HG02870 (cell line): Measurements from ENCODE around the gene NBPF6.
"Not testable (repeated sequence)": the region's sequence is repeated elsewhere in the genome, so short reads cannot be mapped to it uniquely, and the experiment has no call there.

Experiments
- ATAC-seq: cut with Tn5 transposase; IDR thresholded peaks from one replicate; pipeline ENCODE4 v1.9.1; 2021; ENCODE audit warnings: mild to moderate bottlenecking, moderate library complexity; ENCODE audit not compliant: unreplicated experiment

The NBPF6 gene, protein sequence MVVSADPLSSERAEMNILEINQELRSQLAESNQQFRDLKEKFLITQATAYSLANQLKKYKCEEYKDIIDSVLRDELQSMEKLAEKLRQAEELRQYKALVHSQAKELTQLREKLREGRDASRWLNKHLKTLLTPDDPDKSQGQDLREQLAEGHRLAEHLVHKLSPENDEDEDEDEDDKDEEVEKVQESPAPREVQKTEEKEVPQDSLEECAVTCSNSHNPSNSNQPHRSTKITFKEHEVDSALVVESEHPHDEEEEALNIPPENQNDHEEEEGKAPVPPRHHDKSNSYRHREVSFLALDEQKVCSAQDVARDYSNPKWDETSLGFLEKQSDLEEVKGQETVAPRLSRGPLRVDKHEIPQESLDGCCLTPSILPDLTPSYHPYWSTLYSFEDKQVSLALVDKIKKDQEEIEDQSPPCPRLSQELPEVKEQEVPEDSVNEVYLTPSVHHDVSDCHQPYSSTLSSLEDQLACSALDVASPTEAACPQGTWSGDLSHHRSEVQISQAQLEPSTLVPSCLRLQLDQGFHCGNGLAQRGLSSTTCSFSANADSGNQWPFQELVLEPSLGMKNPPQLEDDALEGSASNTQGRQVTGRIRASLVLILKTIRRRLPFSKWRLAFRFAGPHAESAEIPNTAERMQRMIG

GRCh38 chr1:108450043-108450442, at the start of gene NBPF6:
Gene NBPF6, plus strand, starts transcription at chr1:108450343. Its CDS starts 259 bp downstream, at chr1:108450602.
- not testable (repeated sequence) for ATAC-seq

DNA sequence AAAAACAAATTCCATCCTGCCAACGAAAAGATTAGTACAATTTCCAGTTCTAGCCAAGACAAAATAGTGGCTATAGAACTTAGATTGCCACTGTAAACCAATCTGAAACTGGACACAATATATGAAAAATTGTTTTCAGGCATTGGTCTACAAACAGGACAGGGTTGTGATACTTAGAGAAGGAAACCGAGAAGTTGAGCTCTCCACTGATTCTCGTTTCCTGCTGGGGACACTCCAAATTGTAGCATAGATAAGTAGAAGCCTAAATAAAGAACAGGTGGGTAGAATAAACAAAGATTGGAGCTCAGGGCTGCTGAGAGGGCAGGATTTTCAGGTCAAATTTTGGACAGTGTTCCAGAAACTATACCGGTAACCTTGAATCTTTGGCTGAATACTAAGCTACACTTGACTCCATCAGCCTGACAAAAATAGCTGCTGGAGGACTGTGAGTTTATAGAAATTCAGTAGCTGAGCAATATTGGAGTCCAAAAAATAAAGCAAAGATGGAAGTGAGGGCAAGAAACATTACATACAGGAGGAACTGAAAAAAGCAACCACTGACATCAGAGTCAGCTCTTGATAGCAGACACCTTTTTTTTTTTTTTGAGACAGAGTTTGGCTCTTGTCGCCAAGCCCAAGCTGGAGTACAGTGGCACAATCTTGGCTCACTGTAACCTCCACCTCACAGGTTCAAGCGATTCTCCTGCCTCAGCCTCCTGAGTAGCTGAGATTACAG, 38.9 kb upstream of the NBPF6 start:
- ATAC-seq = peak; percentile 70

DNA sequence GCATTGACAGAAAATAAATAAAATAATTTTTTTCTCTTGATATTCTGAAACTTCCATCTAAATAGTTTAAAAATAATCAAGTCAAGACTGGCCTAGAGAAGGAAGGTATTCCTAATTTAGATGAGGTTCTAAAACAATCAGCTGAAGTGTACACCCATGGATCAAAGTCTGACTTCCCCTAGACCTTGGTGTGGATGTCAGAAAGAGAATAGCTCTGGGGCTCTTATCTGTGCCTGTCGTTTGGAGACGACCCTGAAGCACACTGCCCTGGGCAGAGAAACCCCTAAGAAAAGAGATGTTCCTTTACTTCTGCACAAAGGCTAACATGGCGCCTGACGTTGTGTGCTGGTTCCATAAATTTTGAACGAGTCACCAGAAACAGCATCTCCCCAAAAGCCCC, 30.0 kb upstream of the NBPF6 start:
- not testable (repeated sequence) for ATAC-seq

GRCh38 chr1:108421061-108421916, 28.9 kb upstream of the NBPF6 start:
- not testable (repeated sequence) for ATAC-seq

GRCh38 chr1:108426877-108427276, 23.3 kb upstream of the NBPF6 start:
- ATAC-seq = not testable (repeated sequence)

DNA sequence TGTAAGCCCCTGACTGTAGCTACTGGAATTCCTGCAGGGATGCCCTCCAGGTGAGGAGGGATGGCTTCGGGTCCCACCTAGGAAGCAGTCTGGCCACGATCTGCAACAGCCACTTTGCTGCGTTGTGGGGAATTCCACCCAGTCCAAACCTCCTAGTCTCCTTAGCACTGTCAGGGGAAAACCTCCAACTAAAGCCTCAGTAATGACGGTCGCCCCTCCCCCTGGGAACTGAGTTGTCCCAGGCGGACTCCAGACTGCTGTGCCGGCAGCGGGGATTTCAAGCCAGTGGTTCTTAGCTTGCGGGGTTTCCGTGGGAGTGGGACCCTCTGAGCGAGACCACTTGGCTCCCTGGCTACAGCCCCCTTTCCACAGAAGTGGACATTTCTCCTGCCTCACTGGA, 18.1 kb upstream of the NBPF6 start:
- ATAC-seq = not testable (repeated sequence)

GRCh38 chr1:108433404-108433803, 16.7 kb upstream of the NBPF6 start:
- not testable (repeated sequence) for ATAC-seq

- ATAC-seq = peak; percentile 92
These were observed 11.6 kb upstream of the NBPF6 start for GRCh38 chr1:108438536-108438935.

- not testable (repeated sequence) for ATAC-seq
These were observed 4.4 kb downstream of the NBPF6 start for GRCh38 chr1:108454521-108454920.

DNA sequence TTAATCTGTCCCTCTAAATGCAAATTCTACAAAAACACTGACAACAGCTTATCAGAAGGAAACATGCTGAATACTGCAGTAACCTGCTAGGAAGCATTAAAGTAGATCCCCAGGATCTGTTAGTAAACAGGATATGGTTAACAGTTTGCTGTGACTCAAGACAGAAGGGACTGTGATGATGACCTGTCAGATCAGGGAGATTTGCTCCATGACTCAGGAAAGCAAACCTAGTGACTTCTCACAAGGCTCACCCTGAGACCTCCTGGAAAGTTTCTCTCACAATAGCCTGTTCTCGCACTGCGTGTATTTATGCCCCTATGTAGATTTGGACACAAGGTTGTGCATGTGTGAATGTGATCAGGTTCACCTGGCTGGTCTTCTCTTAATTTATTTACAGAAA, 8.5 kb downstream of the NBPF6 start:
- not testable (repeated sequence) for ATAC-seq

GRCh38 chr1:108461758-108462157, 11.6 kb downstream of the NBPF6 start:
- ATAC-seq = not testable (repeated sequence)

GRCh38 chr1:108463962-108464361, 13.8 kb downstream of the NBPF6 start:
- not testable (repeated sequence) for ATAC-seq

GRCh38 chr1:108466166-108466565, 16.0 kb downstream of the NBPF6 start:
- not testable (repeated sequence) for ATAC-seq

GRCh38 chr1:108467155-108467554, 17.0 kb downstream of the NBPF6 start:
- ATAC-seq = not testable (repeated sequence)

- not testable (repeated sequence) for ATAC-seq
These were observed 20.6 kb downstream of the NBPF6 start for GRCh38 chr1:108470750-108471149.

GRCh38 chr1:108474516-108474915, 24.4 kb downstream of the NBPF6 start:
- not testable (repeated sequence) for ATAC-seq

DNA sequence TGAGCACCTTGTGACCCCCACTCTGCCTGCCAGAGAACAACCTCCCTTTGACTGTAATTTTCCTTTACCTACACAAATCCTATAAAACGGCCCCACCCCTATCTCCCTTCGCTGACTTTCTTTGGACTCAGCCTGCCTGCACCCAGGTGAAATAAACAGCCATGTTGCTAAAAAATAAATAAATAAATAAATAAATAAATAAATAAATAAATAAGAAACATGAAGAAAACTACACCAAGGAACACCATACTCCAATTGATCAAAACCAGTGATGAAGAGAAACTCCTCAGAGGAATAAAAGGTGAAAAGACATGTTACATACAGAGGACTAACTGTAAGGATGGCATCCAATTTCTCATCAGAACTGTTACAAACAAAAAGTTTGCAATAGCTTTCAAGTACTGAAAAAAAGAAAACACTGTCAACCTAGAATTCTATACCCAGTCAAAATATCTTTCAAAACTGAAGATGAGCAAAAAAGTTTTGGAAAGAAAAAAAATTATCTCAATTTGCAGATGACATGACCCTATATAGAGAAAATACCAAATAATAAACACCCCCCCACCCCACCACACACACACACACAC, 28.4 kb downstream of the NBPF6 start:
- no peak for ATAC-seq

DNA sequence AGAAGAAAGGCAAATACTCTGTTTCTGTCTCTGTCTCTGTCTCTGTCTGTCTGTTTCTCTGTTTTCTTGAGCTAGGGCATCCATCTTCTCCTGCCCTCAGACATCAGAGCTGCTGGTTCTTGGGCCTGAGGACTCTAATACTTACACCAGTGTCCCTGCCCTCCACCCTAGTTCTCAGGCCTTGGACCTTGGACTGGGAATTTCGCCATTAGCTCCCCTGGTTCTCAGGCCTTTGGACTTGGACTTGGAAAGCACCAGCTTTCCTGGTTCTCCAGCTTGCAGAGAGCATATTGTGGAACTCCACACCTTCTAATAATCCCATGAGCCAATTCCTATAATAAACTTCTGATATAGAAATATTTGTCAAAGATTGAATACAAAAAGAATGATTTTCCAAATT, 32.6 kb downstream of the NBPF6 start:
- no peak for ATAC-seq

- not testable (repeated sequence) for ATAC-seq
These were observed 35.8 kb downstream of the NBPF6 start for GRCh38 chr1:108485990-108486389.

DNA sequence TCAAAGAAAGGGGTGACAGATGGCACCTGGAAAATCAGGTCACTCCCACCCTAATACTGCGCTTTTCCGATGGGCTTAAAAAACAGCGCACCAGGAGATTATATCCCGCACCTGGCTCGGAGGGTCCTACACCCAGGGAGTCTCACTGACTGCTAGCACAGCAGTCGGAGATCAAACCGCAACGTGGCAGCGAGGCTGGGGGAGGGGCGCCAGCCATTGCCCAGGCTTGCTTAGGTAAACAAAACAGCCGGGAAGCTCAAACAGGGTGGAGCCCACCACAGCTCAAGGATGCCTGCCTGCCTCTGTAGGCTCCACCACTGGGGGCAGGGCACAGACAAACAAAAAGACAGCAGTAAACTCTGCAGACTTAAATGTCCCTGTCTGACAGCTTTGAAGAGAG, 36.6 kb downstream of the NBPF6 start:
- not testable (repeated sequence) for ATAC-seq
